HL-60 (cell line): ENCODE measurements around the gene ATG4D.

ENCODE experiments used
- DNase-seq, 2 experiments: peaks; one replicate each; pipeline ENCODE4 v3.0.0-alpha.2; 2010 to 2020; ENCODE audit warnings: low read depth in 1 of 2, low spot score in 1 of 2
- H3K27ac ChIP-seq: fragments of 250-450 bp; sonication (Bioruptor Pico); replicated peaks from 2 replicates; pipeline ENCODE4 v1.5.1; 2020; ENCODE audit warnings: mild to moderate bottlenecking, moderate library complexity
- H3K27me3 ChIP-seq: fragments of 250-450 bp; sonication (Bioruptor Pico); 2 replicates; pipeline ENCODE4 v1.5.1; 2021; ENCODE audit warnings: mild to moderate bottlenecking, moderate library complexity; ENCODE audit not compliant: insufficient read depth, poor library complexity, severe bottlenecking
- H3K4me3 ChIP-seq: replicated peaks from 2 replicates; pipeline ENCODE4 v1.5.1; 2011; ENCODE audit warnings: mild to moderate bottlenecking, control low read depth, low read length; ENCODE audit not compliant: insufficient read depth
- CTCF ChIP-seq: IDR thresholded peaks from one replicate; pipeline ENCODE4 v1.5.1; 2011; ENCODE audit warnings: low read length, control low read depth, inconsistent platforms; ENCODE audit not compliant: insufficient read depth
- GABPA ChIP-seq: IDR thresholded peaks from 2 replicates; pipeline ENCODE4 v1.6.1; 2012; ENCODE audit warnings: low read depth
- POLR2AphosphoS5 ChIP-seq: IDR thresholded peaks from 2 replicates; pipeline ENCODE4 v1.6.1; 2012; ENCODE audit warnings: low read depth
- REST ChIP-seq: IDR thresholded peaks from 2 replicates; pipeline ENCODE4 v1.6.1; 2012; ENCODE audit warnings: low read depth; ENCODE audit not compliant: insufficient replicate concordance
- SPI1 ChIP-seq: IDR thresholded peaks from 2 replicates; pipeline ENCODE4 v1.6.1; 2012; ENCODE audit warnings: low read depth, mild to moderate bottlenecking, borderline replicate concordance

The ATG4D gene

GRCh38 chr19:10555610-10555973 lies 11.9 kb downstream of the ATG4D start:
- Histone ChIP-seq H3K4me3 (no peak overlapping the region), H3K27me3 (no peaks in the 10 kb centered on the region), H3K27ac (no peak overlapping the region)
- TF ChIP-seq SPI1: peak; percentile 86
- no peak for TF ChIP-seq POLR2AphosphoS5
- DNase-seq: no peak

- no peak for DNase-seq
- H3K27me3 ChIP-seq: no peaks in the 10 kb centered on the region
- H3K27ac ChIP-seq: no peak overlapping the region
- TF ChIP-seq REST: no peak
- no peak for TF ChIP-seq SPI1
- TF ChIP-seq GABPA: no peak
- TF ChIP-seq CTCF: no peak
- TF ChIP-seq POLR2AphosphoS5: no peak
- H3K4me3 ChIP-seq: no peak overlapping the region
These were observed 14.0 kb downstream of the ATG4D start for GRCh38 chr19:10557603-10558197.

GRCh38 chr19:10560154-10560553 lies 16.4 kb downstream of the ATG4D start:
- H3K27ac ChIP-seq: no peak overlapping the region
- no peak overlapping the region for H3K4me3 ChIP-seq
- TF ChIP-seq POLR2AphosphoS5 (no peak), SPI1 (no peak), GABPA (no peak), CTCF (no peak), REST (no peak)
- no peak for DNase-seq
- no peaks in the 10 kb centered on the region for H3K27me3 ChIP-seq

- Histone ChIP-seq H3K27me3 (no peaks in the 10 kb centered on the region), H3K4me3 (no peak overlapping the region), H3K27ac (no peak overlapping the region)
- no peak for DNase-seq
- TF ChIP-seq CTCF: no peak
- no peak for TF ChIP-seq SPI1
- no peak for TF ChIP-seq POLR2AphosphoS5
These were observed 18.9 kb downstream of the ATG4D start for GRCh38 chr19:10562609-10563008.
